HG02759 (cell line): ENCODE measurements around the gene TRIM38.
"Not testable (repeated sequence)": the region's sequence is repeated elsewhere in the genome, so short reads cannot be mapped to it uniquely, and the experiment has no call there.

Experiments used
- ATAC-seq: cut with Tn5 transposase; IDR thresholded peaks from one replicate; pipeline ENCODE4 v1.9.1; 2021; ENCODE audit warnings: mild to moderate bottlenecking, moderate library complexity; ENCODE audit not compliant: unreplicated experiment

The TRIM38 gene

DNA sequence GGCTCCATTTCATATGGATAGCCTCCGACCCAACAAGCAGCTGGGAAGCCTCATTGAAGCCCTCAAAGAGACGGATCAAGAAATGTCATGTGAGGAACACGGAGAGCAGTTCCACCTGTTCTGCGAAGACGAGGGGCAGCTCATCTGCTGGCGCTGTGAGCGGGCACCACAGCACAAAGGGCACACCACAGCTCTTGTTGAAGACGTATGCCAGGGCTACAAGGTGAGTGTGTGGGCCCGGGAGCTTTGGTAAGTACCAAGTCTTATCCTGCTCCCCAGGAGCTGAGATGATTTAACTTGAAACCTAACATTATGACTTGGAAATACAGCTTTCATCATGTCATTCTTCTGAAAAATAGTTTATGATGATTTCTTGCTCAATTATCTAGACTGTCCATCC is 4.1 kb downstream of the TRIM38 start:
- ATAC-seq = no peak

DNA sequence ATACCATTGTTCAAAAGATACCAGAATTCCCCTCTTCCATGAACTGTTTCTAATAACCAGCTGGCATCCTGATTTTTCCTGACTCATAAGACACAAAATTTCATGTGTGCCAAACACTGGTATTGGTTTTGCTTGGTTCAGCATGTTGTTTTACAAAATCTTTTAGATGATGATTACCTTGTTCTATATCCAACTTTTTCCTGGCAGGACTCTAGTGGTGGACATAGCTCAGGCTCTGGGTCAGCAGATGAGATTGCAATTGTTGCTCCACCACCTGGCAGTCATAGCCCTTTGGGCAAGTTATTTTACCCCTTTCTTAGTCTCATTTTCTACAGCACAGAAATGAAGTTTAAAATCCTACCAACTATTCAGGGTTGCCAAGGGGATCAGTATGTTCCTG is 6.2 kb downstream of the TRIM38 start:
- ATAC-seq = no peak

GRCh38 chr6:25971187-25971821 is 8.7 kb downstream of the TRIM38 start:
- ATAC-seq = no peak

DNA sequence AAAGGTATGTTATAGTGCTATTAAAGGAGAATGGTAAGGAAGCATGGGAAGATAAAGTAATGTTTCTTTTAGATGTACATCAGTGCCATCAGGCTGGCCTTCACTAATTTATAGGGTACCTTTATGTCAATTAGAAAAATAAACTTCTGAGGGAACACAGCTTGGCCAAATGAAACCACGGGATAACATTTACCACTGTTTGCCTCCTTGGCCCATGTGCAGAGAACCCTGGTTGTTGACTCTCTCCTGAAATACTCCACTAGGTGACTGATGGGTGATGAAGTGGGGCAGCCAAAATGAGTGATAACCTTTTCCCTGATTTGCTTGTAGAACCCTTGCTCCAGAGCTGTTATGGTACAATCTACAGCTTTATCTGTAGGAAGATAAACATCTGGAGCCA is 9.5 kb downstream of the TRIM38 start:
- ATAC-seq = no peak

GRCh38 chr6:25972902-25973301 is 10.3 kb downstream of the TRIM38 start:
- no peak for ATAC-seq

DNA sequence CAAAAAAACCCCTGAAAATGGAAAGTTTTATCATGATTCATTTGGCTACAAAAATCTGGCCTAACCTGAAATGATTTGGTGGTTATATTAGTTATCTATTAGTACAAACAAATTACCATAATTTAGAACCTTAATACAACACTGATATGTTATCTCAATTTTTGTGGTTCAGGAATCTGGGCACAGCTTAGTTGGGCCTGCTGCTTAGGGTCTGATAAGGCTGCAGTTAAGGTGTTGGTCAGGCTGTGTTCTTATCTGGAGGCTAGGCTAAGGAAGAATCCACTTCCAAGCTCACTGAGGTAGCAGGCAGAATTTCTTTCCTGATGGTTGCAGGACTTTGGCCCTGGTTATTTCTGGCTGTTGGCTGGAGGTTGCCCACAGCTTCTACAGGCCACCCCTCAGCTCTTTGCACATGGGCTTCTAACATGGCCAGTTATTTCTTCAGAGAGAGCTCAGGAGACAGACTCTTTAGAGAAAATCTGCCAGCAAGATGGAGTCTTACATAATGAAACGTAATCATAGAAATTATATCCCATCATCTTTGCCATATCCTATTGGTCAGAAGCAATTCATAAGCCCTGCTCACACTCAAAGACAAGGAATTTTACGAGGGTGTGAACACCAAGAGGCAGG is 11.4 kb downstream of the TRIM38 start:
- no peak for ATAC-seq

DNA sequence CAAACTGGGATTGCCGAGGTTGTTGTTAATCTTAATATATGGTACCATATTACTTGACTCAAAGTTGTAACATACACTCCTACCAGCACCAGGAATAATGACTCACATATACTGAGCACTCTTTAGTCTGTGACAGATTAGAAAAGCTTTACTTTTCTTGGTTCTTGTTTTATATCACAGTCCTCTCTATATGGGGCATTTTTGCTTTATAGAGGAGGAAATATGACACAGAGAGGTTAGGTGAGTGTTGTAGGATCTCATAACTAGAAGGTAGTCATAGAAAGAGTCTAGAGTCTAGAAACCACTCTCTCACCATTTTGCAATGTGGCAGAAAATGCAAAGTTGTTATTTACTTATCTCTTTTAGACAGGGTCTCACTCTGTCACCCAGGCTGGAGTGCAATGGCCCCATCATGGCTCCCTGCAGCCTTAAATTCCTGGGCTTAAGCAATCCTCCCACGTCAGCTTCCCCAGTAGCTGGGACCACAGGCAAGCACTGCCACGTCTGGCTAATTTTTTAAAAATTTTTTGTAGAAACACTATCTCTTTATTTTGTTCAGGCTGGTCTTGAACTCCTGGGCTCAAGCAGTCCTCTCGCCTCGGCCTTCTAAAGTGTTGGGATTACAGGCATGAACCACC is 13.4 kb downstream of the TRIM38 start:
- no peak for ATAC-seq

DNA sequence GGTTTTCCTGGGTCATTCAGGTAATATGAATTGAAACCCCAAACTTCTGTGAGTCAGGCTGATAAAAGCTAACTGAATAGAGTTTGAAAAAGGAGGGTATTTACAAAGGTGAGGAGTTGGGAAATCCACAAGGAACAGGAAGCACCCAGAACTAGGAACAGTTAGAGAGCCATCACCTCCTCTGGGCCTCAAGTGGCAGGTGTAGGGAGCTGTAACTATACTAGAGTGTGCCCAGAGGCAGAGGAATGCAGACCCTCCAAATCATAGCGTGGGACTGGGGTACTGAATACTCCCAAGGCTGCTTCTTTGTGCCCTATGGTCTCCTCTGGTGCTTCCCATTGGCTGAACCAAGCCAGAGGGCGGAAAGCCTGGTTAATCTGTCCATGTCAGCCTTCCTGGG is 18.3 kb downstream of the TRIM38 start:
- no peak for ATAC-seq

GRCh38 chr6:25981568-25982263 is 19.1 kb downstream of the TRIM38 start:
- no peak for ATAC-seq

GRCh38 chr6:25984265-25984664 is 21.7 kb downstream of the TRIM38 start:
- ATAC-seq = no peak

- no peak for ATAC-seq
Observed at GRCh38 chr6:25987845-25988244, 25.2 kb downstream of the TRIM38 start.

DNA sequence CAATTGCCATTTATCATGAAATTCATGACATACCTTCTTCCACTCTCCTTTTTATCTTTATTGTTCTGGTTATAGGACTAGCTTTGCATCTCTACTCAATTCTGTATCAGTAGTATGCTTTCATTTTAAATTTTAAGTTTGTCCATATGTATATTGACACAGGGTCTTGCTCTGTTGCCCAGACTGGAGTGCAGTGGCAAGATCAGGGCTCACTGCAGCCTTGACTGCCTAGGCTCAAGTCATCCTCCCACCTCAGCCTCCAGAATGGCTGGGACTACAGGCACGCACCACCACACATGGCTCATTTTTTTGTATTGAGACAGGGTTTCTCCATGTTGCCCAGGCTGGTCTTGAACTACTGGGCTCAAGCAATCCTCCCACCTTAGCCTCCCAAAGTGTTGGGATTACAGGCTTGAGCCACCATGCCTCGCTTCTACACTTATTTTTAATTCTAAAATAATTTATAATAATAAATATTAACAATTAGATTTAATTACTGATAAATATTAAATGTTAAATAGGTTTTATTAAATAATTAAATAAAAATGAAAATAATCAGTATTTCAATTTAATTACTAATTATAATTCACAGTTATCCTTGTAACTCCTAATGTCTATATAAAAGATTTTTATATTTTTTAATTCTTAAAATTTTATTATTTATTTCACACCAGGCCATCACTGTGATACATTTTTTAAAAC is 27.7 kb downstream of the TRIM38 start:
- no peak for ATAC-seq

DNA sequence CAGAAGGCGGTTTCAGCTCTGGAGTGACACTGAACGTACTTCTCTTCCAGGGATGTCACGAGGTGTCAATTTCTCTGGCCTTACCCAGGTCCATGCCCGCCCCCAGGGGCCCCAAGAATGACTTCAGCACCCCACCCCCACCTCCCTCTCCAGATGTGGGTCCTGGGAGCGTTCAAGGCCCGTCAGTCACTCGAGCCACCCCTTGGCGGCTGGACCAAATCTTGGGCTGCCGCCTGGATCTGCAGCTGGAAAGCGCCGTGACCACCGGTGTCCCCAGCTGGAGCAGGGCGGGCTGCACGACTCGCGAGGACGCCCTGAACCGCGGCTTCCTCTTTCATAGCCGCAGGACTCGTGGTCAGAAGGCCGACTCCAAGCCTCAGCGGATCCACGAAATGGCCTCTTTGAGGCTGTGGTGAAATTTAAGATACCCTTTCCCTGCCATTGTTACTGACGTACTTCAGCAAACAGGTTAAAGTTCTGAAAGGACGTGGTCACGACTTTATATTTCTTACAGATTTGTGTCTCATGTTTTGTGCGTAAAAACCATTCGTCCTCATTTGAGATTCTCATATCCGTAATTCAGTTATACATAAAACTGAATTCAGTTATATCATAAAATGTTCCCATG is 29.3 kb downstream of the TRIM38 start:
- ATAC-seq = peak; percentile 43

DNA sequence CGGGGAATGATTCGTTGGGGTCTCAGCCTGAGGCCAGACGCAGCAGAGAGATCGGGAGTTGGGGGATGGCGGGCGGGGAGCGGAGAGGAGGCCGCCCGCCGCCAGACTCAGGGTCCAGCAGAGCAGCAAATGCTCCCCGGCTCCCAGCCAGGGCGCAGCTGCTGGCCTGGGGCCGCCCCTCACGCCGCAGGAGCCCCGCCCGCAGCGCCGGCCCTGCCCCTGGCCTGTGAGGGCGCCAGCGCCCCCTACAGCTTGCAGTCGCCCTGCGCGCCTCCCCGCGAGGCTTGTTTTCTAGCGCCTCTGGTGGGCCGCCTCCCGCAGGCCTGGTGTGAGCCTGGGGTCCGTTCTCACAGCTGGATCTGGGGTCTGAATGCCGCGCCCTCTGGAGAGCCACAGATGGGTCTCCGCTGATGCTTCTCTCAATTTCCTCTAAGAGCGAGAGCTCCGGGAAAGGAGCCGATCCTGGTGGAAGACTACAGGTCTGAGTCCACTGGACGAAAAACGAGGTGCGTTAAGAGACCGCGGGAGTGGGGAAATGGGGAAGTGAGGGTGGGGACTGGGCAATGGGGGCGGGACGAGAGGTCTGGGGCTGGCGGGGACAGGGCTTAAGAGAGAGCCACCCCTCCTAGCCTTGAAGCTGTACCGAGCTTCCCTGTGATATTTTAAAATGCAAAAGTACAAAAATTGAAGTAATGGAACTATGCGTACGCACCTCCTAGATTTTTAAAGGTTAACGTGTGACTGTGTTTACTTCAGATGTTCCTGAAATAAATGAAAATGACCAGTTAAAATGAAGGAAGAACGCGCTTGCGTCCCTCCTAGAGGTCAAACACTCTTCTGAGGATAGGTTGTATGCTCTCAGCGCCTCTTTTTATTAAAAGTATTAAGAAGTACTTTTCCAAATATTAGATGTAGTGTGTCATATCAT is 30.1 kb downstream of the TRIM38 start:
- ATAC-seq = peak; percentile 90

DNA sequence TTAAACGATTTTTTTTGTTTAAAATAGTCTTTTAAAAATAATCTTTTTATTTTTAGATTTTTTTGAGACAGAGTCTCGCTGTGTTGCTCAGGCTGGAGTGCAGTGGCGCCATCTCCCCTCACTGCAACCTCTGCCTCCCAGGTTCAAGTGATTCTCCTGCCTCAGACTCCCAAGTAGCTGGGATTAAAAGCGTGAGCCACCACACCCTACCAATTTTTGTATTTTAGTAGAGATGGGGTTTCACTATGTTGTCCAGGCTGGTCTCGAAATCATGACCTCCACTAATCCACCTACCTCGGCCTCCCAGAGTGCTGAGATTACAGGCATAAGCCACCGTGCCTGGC is 30.7 kb downstream of the TRIM38 start:
- ATAC-seq = not testable (repeated sequence)

DNA sequence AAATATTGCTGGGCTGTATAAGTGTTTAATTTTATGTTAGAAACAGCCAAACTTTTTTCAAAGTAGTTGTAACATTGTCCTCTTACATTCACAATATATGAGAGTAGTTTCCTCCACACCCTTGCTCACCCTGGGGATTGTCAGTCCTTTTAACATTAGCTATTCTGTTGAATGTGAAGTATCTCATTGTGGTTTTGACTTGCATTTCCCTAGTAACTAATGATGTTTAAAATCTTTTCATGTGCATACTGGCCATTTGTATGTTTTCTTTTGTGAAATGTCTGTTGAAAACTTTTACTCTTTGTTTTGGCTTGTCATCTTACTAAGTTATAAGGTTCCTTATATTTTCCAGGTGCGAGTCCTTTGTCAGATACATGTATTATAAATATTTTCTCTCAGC is 32.9 kb downstream of the TRIM38 start:
- no peak for ATAC-seq

GRCh38 chr6:25997921-25998320 is 35.3 kb downstream of the TRIM38 start:
- ATAC-seq = no peak

- no peak for ATAC-seq
Observed at GRCh38 chr6:25998379-25998778, 35.8 kb downstream of the TRIM38 start.

DNA sequence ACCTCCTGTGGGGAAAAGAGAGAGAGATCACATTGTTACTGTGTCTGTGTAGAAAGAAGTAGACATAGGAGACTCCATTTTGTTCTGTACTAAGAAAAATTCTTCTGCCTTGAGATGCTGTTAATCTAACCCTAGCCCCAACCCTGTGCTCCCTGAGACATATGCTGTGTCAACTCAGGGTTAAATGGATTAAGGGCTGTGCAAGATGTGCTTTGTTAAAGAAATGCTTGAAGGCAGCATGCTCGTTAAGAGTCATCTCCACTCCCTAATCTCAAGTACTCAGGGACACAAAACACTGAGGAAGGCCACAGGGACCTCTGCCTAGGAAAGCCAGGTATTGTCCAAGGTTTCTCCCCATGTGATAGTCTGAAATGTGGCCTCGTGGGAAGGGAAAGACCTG is 36.6 kb downstream of the TRIM38 start:
- ATAC-seq = not testable (repeated sequence)
